ENCODE results near the gene NHERF1. TPM values are rescaled to one million over a fixed set of nuclear protein-coding genes. Genes with fewer than 3 reads are reported as not detected.

NHERF1 gene
- total RNA-seq, 2 donors from 2014 or later = 76.2 to 160 TPM

DNA sequence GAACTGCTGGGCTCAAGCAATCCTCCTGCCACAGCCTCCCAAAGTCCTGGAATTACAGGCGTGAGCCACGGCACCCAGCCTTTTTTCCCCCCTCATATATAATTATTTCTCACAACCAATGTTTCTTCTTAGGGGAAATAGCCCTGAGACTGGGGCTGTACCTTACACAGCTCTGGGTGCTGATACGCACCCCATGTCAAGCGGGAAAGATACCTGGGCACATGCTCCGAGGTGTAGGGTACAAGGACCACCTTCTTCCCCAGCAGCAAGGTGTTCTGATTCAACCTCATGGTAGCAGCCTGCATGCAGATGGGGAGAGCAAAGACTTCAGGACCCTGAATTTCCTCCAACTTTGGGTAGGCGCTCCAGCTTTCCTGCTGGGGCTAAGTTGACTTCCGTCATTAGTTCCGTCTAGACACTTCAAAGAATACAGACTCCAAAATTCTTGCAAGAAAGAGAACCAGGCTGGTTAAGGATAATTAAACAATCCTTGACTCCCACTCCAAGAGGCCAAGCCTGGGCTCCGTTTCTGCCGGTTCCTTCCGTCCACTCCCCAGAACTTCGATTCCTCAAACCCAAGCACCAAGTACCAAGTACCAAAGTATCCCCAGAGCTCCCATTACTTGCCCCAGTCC, 27.1 kb downstream of the NHERF1 start:
- Mint-ChIP-seq H3K27ac (peak overlapping the region; percentile 100), H3K4me3 (peak overlapping the region; percentile 100), H3K27me3 (no peaks in the 10 kb centered on the region), H3K9me3 (no peaks in the 10 kb centered on the region), H3K4me1 (peaks cover 30% of the 10 kb centered on the region), H3K36me3 (ENCODE audit: low read depth) (peaks cover 46% of the 10 kb centered on the region)
- no peak for ATAC-seq (replicated peaks)

DNA sequence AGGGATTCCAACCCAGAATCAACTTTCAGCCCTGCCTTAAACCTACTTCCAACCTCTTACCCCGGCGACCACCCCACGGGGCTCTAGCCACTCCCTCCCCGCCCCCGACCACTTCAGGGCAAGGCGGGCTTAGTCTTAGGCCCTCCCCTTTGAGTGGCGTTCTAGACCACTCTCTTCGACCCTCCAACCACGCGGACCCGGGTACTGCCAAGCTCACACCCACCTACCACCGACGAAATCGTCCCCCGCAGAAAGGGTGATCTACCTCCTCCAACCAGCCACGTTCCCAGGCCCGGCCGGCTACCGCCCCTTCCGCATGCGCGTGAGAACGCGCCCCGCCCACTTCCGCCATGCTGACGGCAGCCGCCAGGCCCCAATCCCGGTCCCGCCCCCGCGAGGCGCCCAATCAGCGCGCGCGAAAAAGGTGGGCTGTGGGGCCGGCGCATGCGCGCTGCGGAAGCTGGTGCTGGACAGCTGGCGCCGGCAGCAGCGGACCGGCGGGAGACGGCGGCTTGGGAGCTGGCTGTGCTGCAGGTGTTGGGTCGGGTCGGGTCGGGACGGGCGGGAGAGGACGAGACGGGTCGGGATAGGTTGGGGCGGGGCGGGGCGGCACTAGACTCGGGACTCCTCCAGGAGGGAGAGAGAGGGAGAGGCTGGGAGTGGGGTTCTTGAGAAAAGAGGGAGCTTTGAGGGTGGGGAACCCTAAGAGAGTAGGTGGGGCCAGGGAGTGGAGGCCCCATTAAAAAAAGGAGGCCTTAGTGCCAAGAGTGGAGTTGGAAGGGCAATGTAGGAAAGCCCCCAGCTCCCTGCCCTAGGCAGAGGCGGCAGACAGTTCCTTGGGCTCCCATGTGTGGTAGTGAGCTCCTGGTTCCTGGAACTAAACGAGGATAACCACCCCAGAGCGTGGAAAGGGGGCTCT, 27.9 kb downstream of the NHERF1 start, which contains the start of gene NAT9:
Gene NAT9, minus strand, starts transcription at position 302 of the 919 bp plus-strand sequence. CDS start 647 bp downstream, outside the sequence.
- H3K27me3 Mint-ChIP-seq = no peaks in the 10 kb centered on the region
- H3K9me3 Mint-ChIP-seq = no peaks in the 10 kb centered on the region
- H3K36me3 Mint-ChIP-seq (ENCODE audit: low read depth) = peaks cover 42% of the 10 kb centered on the region
- H3K4me1 Mint-ChIP-seq = peaks cover 31% of the 10 kb centered on the region
- H3K27ac Mint-ChIP-seq = peak within 1 kb of the TSS; percentile 100
- ATAC-seq (replicated peaks) = peak; percentile 76
- H3K4me3 Mint-ChIP-seq = peak within 1 kb of the TSS; percentile 100

DNA sequence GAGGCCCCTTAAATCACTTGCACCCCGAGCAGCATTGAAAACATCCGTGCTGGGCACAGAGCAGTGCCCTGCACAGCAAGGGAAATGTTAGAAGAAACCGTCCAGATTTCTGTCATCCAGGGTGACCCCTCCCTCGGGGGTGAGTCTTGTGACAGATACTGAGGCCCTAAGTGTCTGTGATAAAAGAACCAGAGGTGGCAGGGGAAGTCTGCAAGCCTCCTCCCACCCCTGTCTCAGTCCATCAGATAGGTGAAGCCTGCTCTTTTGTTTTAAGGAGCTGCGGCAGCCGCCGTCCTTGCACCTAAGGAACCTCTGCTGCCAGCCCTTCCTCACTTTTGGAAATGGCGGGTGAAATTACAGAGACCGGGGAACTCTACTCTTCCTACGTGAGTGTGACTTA, 28.6 kb downstream of the NHERF1 start:
- H3K4me3 Mint-ChIP-seq = peak overlapping the region; percentile 100
- no peak for ATAC-seq (replicated peaks)
- H3K27me3 Mint-ChIP-seq = no peaks in the 10 kb centered on the region
- H3K4me1 Mint-ChIP-seq = peaks cover 31% of the 10 kb centered on the region
- H3K9me3 Mint-ChIP-seq = no peaks in the 10 kb centered on the region
- H3K27ac Mint-ChIP-seq = peak overlapping the region; percentile 100
- H3K36me3 Mint-ChIP-seq (ENCODE audit: low read depth) = peaks cover 44% of the 10 kb centered on the region

DNA sequence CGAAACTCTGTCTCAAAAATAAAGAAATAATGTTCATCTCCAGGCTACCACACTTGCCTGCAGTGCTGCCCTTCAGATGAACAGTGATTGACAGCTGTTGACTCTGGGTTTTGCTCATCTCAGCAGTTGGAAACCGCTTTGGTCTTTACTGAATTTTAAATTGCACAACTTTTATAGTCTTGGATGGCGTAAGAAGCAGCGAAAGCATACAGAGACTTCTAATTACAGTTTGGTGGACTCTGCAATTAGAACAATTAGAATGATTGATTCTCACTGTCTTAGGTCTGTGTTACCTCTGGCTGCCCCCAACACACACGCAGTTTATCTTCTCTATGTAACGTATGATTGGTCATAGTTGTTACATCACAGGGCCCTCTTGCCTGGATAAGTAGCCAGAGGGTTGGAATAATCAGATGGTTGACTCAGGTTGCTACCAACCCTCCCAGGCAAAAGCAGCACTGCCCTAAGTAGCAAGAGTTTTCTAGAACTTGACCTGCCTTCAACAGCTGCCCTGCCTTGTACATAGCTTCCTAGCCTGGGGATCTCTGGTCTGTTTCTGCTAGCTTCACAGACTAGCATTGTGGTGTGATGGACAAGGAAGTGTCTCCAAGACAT, 29.6 kb downstream of the NHERF1 start:
- Mint-ChIP-seq H3K27ac (no peak overlapping the region), H3K36me3 (ENCODE audit: low read depth) (peaks cover 34% of the 10 kb centered on the region), H3K27me3 (no peaks in the 10 kb centered on the region), H3K9me3 (no peaks in the 10 kb centered on the region), H3K4me3 (peak overlapping the region; percentile 100), H3K4me1 (peaks cover 31% of the 10 kb centered on the region)
- no peak for ATAC-seq (replicated peaks)

DNA sequence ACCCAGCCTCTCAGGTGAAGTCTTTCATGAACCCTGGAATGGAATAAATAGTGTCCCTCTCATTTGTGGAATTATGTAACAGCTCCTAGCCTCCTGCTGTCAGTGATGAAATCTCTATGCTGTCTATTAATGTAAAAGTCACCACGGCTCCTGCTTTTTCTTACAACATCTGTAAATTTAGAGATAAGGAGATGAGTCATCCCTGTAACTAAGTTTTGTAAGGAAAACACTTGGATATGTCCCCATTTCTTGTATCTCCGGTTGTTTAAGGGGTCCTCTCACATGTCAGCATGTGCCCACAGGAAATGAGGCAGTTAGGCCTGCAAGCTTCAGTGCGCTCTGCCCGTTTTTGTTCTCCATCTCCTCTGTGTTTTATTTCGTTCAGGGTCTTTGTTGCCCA, 30.5 kb downstream of the NHERF1 start:
- Mint-ChIP-seq H3K9me3 (no peaks in the 10 kb centered on the region), H3K27me3 (no peaks in the 10 kb centered on the region), H3K27ac (peak overlapping the region; percentile 74), H3K4me1 (peaks cover 32% of the 10 kb centered on the region), H3K4me3 (peak overlapping the region; percentile 100), H3K36me3 (ENCODE audit: low read depth) (peaks cover 24% of the 10 kb centered on the region)
- ATAC-seq (replicated peaks) = no peak

DNA sequence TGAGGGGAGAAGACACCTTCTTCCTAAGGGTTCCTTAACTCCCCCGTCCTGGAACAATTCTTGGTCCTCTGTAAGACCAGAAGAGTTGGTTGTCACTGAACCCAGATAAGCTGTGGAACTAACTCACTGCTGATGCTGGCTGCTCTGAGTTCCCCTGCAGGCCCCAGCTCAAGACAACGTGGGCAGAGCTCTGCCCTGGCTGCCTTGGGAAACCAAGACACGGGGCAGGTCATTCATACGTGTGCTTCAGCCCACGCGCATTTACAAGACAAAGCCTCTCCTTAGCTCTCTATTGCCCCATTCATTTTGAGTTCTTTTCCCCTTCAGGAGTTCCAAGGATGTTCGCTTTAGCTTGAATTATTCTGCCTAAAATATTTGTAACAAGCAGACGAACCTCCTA, 31.1 kb downstream of the NHERF1 start:
- ATAC-seq (replicated peaks) = peak; percentile 45
- H3K9me3 Mint-ChIP-seq = no peaks in the 10 kb centered on the region
- H3K36me3 Mint-ChIP-seq (ENCODE audit: low read depth) = peaks cover 21% of the 10 kb centered on the region

DNA sequence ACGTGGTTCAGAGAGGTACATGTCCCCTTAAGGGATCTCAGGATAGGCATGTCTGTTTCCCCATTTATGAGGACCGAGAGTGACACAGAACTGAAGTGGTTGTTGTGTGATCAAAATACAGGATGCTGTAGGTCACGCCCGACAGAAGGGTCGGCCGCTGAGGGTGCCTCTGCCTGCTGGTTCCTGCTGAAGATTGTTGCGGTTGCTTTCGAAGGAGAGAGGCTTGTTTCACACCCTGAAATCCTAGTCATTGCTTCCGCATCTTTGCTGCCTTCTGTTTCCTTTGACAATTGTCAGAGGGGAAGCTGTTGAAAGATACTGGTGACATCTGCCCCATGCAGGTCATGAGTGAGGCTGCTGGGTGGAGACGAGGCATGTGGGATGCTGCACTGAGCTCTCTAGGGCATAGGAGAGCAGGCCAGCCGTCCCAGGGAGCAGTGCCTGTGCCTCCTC, 31.5 kb downstream of the NHERF1 start:
- peak; percentile 78 for ATAC-seq (replicated peaks)
- Mint-ChIP-seq H3K36me3 (ENCODE audit: low read depth) (peaks cover 21% of the 10 kb centered on the region), H3K9me3 (no peaks in the 10 kb centered on the region), H3K27ac (peak overlapping the region; percentile 74), H3K4me1 (peaks cover 42% of the 10 kb centered on the region), H3K4me3 (peak overlapping the region; percentile 100), H3K27me3 (no peaks in the 10 kb centered on the region)

More for the DNA sequence above, 31.1 kb downstream of the NHERF1 start:
- H3K4me3 Mint-ChIP-seq = peak overlapping the region; percentile 100
- H3K27me3 Mint-ChIP-seq = no peaks in the 10 kb centered on the region
- H3K4me1 Mint-ChIP-seq = peaks cover 37% of the 10 kb centered on the region
- peak overlapping the region; percentile 74 for H3K27ac Mint-ChIP-seq

DNA sequence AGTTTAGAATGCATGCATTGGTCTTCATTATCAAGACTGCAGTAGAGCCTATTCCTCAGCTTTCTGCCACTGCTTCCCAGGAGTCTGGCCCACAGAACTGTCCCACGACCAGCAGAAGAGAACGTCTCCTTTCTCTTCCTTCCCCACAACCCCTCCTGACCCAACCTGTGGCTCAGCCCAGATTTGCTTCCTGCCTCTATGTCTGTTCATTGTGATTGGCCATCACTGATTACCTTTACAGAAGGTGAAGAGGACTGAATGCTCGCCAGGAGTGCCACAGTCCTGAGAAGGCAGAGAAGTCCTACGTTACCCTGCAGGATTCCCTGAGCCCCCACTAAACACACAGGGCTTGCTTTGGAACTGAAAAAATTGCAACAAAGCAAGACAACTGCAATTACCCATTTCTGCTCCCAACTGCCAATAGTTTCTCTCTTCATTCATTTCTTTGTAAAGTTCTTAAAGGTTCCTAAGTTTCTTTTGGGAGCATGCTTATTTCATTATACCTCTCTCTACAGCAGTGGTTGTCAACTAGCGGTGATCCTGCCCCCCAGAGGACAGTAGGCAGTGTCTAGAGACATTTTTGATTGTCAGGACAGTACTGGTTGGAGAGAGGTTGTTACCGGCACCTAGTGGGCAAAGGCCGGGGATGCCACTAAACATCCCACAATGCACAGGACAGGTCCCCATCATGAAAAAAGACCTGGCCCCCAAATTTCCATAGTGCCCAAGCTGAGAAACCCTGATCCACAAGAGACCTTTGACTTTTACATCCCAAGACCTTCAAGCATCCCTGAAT, 32.2 kb downstream of the NHERF1 start:
- H3K27me3 Mint-ChIP-seq = no peaks in the 10 kb centered on the region
- peaks cover 23% of the 10 kb centered on the region for H3K36me3 Mint-ChIP-seq (ENCODE audit: low read depth)
- peak overlapping the region; percentile 74 for H3K27ac Mint-ChIP-seq
- H3K9me3 Mint-ChIP-seq = no peaks in the 10 kb centered on the region
- peak overlapping the region; percentile 100 for H3K4me3 Mint-ChIP-seq
- no peak for ATAC-seq (replicated peaks)
- peaks cover 45% of the 10 kb centered on the region for H3K4me1 Mint-ChIP-seq

DNA sequence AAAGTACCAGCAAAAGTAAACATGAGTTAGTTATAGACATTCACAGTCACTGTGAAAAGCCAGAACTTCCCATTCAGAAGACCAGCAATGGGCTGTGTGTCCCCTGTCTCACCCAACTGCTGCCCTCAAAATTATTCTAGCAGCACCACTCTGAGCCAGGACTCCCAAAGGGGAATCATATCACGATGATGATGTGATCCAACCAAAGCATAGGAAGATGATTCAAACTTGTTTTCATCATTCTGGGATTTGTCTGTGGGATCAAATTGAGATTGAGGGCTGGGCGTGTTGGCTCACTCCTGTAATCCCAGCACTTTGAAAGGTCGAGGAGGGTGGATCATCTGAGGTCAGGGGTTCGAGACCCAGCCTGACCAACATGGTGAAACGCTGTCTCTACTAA, 34.1 kb downstream of the NHERF1 start:
- Mint-ChIP-seq H3K36me3 (ENCODE audit: low read depth) (peaks cover 28% of the 10 kb centered on the region), H3K4me1 (peaks cover 39% of the 10 kb centered on the region), H3K27ac (peak overlapping the region; percentile 69), H3K4me3 (no peak overlapping the region), H3K27me3 (no peaks in the 10 kb centered on the region), H3K9me3 (no peaks in the 10 kb centered on the region)
- no peak for ATAC-seq (replicated peaks)

DNA sequence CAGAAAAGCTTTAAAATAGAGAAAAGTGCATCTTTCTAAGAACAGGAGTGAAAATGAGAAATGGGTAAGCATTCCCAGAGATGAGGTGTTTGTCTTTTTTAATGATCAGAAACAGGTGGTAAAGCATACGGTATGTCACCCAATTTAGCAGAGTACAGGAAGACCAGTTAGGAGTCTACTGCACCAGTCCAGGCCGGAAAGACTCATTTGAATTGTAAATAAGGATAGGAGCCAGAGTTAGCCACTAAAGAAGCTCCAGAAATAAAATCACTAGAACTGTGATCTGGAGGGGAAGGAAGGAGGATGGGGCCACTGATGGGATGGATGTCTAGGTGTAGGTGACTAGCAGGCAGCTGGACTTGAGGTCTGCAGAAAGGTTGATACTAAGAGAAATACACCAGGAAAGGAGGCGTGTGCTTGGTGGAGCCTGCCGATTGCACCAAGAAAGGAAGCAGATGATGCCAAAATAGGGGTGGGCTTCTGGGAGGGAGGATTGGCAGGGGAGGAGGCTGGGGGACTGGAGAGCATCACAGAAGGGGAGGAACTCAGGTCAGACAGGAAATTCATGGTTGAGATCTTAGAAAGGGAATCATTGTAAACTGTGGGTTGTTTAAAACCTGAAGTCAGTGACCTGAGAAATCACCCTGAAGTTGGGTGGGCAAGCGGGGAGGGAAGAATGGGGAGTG, 35.8 kb downstream of the NHERF1 start:
- no peak for ATAC-seq (replicated peaks)
- Mint-ChIP-seq H3K9me3 (no peaks in the 10 kb centered on the region), H3K4me1 (peaks cover 30% of the 10 kb centered on the region), H3K36me3 (ENCODE audit: low read depth) (peaks cover 41% of the 10 kb centered on the region), H3K27ac (peak overlapping the region; percentile 80), H3K27me3 (no peaks in the 10 kb centered on the region), H3K4me3 (no peak overlapping the region)

DNA sequence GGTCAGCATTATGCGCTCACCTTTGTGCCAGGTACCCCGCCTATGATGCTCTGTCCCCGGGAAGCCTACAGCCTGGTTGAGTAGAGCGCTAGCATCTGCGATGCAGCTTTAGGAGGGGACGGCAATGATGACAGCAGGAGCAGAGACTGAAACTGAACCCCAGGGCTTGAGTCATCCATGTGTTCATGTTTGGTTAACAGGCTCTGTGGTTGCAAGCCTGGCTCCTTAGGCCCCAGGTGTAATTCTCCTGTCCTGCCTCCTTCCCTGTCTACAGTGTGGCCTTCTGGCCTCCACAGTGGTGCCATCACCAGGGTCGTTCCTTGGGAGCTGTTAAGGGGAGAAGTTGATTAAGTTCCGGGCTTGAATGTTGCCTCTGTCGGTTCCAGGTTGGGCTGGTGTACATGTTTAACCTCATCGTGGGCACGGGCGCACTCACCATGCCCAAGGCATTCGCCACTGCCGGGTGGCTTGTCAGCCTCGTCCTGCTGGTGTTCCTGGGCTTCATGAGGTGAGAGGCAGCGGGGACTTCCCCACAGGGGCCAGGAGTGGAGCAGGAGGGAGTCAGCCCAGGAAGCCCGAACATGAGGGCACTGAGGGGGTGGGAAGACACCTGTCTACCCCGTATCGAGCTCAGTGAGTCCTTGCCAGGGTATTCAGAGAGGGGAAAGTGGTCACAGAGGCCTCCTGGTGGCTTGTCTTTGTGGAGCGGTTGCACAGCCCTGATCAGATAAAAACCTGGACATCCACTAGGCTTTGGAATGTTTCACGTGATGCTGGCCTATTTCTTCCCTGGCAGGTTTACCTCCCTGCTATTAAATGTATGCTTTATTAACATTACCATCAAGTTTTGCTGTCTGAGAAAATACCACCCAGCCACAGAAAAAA, 36.9 kb downstream of the NHERF1 start:
- peaks cover 22% of the 10 kb centered on the region for H3K4me1 Mint-ChIP-seq
- no peaks in the 10 kb centered on the region for H3K27me3 Mint-ChIP-seq
- H3K27ac Mint-ChIP-seq = peak overlapping the region; percentile 80
- peak; percentile 87 for ATAC-seq (replicated peaks)
- H3K4me3 Mint-ChIP-seq = peak overlapping the region; percentile 40
- H3K9me3 Mint-ChIP-seq = no peaks in the 10 kb centered on the region
- peaks cover 48% of the 10 kb centered on the region for H3K36me3 Mint-ChIP-seq (ENCODE audit: low read depth)

DNA sequence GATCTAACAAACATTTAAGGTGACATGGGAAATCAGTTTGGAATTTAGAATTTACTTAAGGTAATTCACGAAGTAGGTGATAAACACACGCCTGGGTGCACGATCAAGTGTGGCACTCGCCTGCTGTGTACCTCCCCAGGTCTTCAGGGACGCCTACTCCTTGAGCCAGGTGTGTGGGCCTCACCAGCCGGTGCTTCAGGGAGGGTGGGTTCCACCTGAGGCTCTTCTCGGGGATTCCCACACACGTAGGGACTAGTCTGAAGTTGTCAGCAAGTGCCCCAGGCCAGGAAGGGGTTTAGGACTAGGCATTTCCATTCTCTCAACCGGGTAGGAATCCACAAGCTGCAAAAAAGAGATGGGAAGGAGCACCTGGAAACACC, 37.5 kb downstream of the NHERF1 start:
- peaks cover 54% of the 10 kb centered on the region for H3K36me3 Mint-ChIP-seq (ENCODE audit: low read depth)
- no peak overlapping the region for H3K4me3 Mint-ChIP-seq
- no peaks in the 10 kb centered on the region for H3K27me3 Mint-ChIP-seq

More for the DNA sequence above, 37.5 kb downstream of the NHERF1 start:
- ATAC-seq (replicated peaks) = no peak
- Mint-ChIP-seq H3K27ac (peak overlapping the region; percentile 8), H3K9me3 (no peaks in the 10 kb centered on the region), H3K4me1 (peaks cover 15% of the 10 kb centered on the region)

Measured in activated T-helper 17 cell treated with anti-CD3 and anti-CD28 coated beads, Interleukin-2, amount 50 U/mL, for 72 hours (primary cell).